ENCODE results near the gene MME. TPM values are rescaled to one million over a fixed set of nuclear protein-coding genes. Genes with fewer than 3 reads are reported as not detected.
A peak's percentile ranks its signal among the peaks of the same experiment; 100 is the strongest.

MME gene
- total RNA-seq, 1 donor from 2014 or later = 2.8 TPM

- Histone ChIP-seq H3K27ac (replicated peaks) (peak overlapping the region; percentile 85), H3K36me3 (no peaks in the 10 kb centered on the region), H3K9me3 (replicated peaks) (no peaks in the 10 kb centered on the region), H3K27me3 (ENCODE audit: low read depth) (no peaks in the 10 kb centered on the region), H3K4me3 (no peak overlapping the region), H3K4me1 (peaks cover 19% of the 10 kb centered on the region)
- DNase-seq = no peak
- intact Hi-C loops (cut with micrococcal nuclease) = no loop called here
- TF ChIP-seq, protein P1, sequence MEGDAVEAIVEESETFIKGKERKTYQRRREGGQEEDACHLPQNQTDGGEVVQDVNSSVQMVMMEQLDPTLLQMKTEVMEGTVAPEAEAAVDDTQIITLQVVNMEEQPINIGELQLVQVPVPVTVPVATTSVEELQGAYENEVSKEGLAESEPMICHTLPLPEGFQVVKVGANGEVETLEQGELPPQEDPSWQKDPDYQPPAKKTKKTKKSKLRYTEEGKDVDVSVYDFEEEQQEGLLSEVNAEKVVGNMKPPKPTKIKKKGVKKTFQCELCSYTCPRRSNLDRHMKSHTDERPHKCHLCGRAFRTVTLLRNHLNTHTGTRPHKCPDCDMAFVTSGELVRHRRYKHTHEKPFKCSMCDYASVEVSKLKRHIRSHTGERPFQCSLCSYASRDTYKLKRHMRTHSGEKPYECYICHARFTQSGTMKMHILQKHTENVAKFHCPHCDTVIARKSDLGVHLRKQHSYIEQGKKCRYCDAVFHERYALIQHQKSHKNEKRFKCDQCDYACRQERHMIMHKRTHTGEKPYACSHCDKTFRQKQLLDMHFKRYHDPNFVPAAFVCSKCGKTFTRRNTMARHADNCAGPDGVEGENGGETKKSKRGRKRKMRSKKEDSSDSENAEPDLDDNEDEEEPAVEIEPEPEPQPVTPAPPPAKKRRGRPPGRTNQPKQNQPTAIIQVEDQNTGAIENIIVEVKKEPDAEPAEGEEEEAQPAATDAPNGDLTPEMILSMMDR (IDR thresholded peaks at IDR 0.05; ENCODE audit: borderline replicate concordance) = no peak
Observed at GRCh38 chr3:155231792-155232191, 151.7 kb downstream of the MME start.

DNA sequence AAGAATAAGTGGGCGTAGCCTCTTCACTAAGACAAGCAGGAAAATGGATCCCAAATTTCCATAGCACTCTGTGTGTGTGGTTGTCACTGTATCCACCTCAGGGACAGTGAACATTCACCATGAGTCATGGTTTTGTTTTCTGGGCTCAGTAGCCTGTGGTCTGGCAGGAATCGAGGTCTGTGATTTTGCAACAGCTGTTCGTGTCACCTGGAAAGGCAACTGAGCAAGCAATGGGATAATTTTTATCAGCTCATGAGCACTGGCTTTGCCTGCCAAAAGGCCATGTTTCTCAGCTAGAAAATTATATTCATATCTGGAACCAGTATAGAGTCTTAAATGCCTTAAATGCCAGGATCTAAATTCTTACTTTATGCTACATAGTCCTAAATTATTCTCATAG, 152.5 kb downstream of the MME start:
- peak overlapping the region; percentile 85 for H3K27ac ChIP-seq (replicated peaks)
- H3K9me3 ChIP-seq (replicated peaks) = no peaks in the 10 kb centered on the region
- TF ChIP-seq, protein P1 (IDR thresholded peaks at IDR 0.05; ENCODE audit: borderline replicate concordance) = no peak
- no peak overlapping the region for H3K4me3 ChIP-seq
- no peaks in the 10 kb centered on the region for H3K27me3 ChIP-seq (ENCODE audit: low read depth)
- intact Hi-C loops (cut with micrococcal nuclease) = no loop called here
- no peaks in the 10 kb centered on the region for H3K36me3 ChIP-seq
- H3K4me1 ChIP-seq = peaks cover 19% of the 10 kb centered on the region
- DNase-seq = peak; percentile 59

- Histone ChIP-seq H3K4me3 (no peak overlapping the region), H3K27ac (replicated peaks) (peak overlapping the region; percentile 85)
- intact Hi-C loops (cut with micrococcal nuclease) = no loop called here
Observed at GRCh38 chr3:155233213-155233612, 153.1 kb downstream of the MME start.

More at GRCh38 chr3:155233213-155233612, 153.1 kb downstream of the MME start:
- no peaks in the 10 kb centered on the region for H3K36me3 ChIP-seq
- H3K4me1 ChIP-seq = peaks cover 19% of the 10 kb centered on the region
- H3K27me3 ChIP-seq (ENCODE audit: low read depth) = no peaks in the 10 kb centered on the region
- peak; percentile 48 for DNase-seq
- TF ChIP-seq, protein P1 (IDR thresholded peaks at IDR 0.05; ENCODE audit: borderline replicate concordance) = no peak
- H3K9me3 ChIP-seq (replicated peaks) = no peaks in the 10 kb centered on the region

Other genes with a start within 250 kb of the MME start
- gene STRIT1, start 213.4 kb downstream of the MME start, total RNA-seq = 11.7 TPM

Measured in left ventricle myocardium inferior (tissue), 1 donor.